Measurements from ENCODE around the gene TAGLN3. TPM values are rescaled to one million over a fixed set of nuclear protein-coding genes. Genes with fewer than 3 reads are reported as not detected.

TAGLN3 gene
- 0.80 and 0.91 TPM in 2 replicates for total RNA-seq (2016; rRNA removed; fragmentation: Illumina TruSeq; extraction: Trizol)
- 0.40 and 0.71 TPM in 2 replicates for total RNA-seq (2016; cell fraction: cytosol; rRNA removed; fragmentation: Illumina TruSeq; extraction: Trizol; ENCODE audit: low read depth)
- 0.43 and 0.77 TPM in 2 replicates for total RNA-seq (2016; cell fraction: insoluble cytoplasmic fraction; rRNA removed; fragmentation: Illumina TruSeq; extraction: Trizol)
- total RNA-seq (2016; cell fraction: membrane; rRNA removed; fragmentation: Illumina TruSeq; extraction: Trizol): 0.34 and 0.86 TPM in 2 replicates
- not detected in 2 replicates for total RNA-seq (2016; cell fraction: nucleus; rRNA removed; fragmentation: Illumina TruSeq; extraction: Trizol)
- 0.51 and 0.60 TPM in 2 replicates for polyA plus RNA-seq (2011; rRNA removed)
- polyA plus RNA-seq (2011; cell fraction: cytosol; rRNA removed): 0.35 and 0.43 TPM in 2 replicates
- 0.45 and 0.47 TPM in 2 replicates for polyA plus RNA-seq (2011; cell fraction: nucleus; rRNA removed)
- polyA plus RNA-seq (2012): not detected in 2 replicates
- 0.47 and 0.54 TPM in 2 replicates for polyA plus RNA-seq (2016; cell fraction: cytosol; fragmentation: Illumina TruSeq; extraction: Trizol; ENCODE audit: low read depth)
- 0.81 and 0.86 TPM in 2 replicates for polyA plus RNA-seq (2016; cell fraction: insoluble cytoplasmic fraction; fragmentation: Illumina TruSeq; extraction: Trizol; ENCODE audit: low read depth)
- 0.52 and 0.73 TPM in 2 replicates for polyA plus RNA-seq (2016; cell fraction: membrane; fragmentation: Illumina TruSeq; extraction: Trizol; ENCODE audit: low read depth)
- 0.87 TPM in 1 of 2 replicates, not detected in the other for polyA plus RNA-seq (2016; cell fraction: nucleus; fragmentation: Illumina TruSeq; extraction: Trizol; ENCODE audit: insufficient read depth, low read depth)
- polyA minus RNA-seq (2011; rRNA and poly(A)+ RNA removed; ENCODE audit: low replicate concordance): 0.44 TPM in 1 of 2 replicates, not detected in the other
- not detected in 2 replicates for polyA minus RNA-seq (2011; cell fraction: cytosol; rRNA and poly(A)+ RNA removed)
- not detected in 2 replicates for polyA minus RNA-seq (2011; cell fraction: nucleus; rRNA and poly(A)+ RNA removed)
- Bru-seq, nascent RNA: percentile 22 among the genes with signal in this experiment
- BruChase-seq, experiment 1, labeled RNA remaining after a 6-hour chase: percentile 18 among the genes with signal in this experiment
- BruChase-seq, experiment 2, labeled RNA remaining after a 2-hour chase: percentile 29 among the genes with signal in this experiment
- long read RNA-seq, experiment 1, partial matches to known transcripts: 0 of 1 reads
- long read RNA-seq, experiment 1, other reads (novel, unspliced or antisense): 0 of 1 reads
- long read RNA-seq, experiment 2, partial matches to known transcripts: 2 of 2 reads
- long read RNA-seq, experiment 2, other reads (novel, unspliced or antisense): 0 of 2 reads

DNA sequence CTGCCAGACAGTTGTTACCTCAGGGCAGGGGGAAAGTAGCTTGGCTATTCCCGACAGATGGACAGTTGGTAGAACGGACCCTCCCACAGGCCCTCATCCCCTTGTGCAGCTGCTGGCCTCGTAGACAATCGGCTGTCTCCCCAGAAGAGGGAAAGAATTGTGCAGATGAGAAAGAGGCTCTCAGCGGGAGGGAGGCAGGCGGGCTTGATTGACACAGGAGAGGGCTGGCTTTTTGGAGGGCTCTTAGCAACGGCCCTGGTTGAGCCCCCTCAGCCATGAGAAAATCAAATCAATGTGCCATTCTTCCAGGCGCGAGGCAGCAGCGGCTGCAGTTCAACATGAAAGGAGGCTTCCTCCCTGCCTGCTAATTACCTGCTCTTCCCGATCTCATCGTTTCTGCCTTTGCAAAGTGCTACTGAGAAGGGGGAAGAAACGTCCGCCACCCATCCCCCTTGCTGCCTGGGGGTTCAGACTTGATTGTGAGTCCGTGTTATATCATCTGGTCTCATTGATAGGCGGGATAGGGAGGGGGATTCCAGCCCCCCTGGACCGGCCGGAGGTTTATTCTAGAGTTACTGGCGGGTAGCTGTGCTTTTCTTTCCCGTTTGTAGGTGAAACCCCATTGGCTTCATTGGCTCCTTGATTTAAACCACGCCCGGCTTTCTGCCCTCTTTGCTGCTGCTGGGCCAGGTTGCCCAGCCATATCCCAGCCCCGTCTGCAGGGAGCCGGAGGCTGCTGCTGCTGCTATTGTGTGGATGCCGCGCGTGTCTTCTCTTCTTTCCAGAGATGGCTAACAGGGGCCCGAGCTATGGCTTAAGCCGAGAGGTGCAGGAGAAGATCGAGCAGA, at the start of gene TAGLN3:
Gene TAGLN3 (plus strand): TSS at position 287 of the 848 bp plus-strand sequence. CDS start 501 bp downstream, at position 788.
- Histone ChIP-seq H3K9me3 (ENCODE audit: low read length) (no peaks in the 10 kb centered on the region), H3K36me3 (replicated peaks in 1 of 2; ENCODE audit: control insufficient read depth in 1 of 2, insufficient read depth in 2 of 2, low read length in 2 of 2) (no peaks in the 10 kb centered on the region; a peak in 1 of 5 replicates), H2AFZ (ENCODE audit: low read length) (peak within 1 kb of the TSS; percentile 56), H3K4me2 (ENCODE audit: low read depth, low read length) (peak within 1 kb of the TSS; percentile 89), H4K20me1 (ENCODE audit: insufficient read depth, low read length) (no peaks in the 10 kb centered on the region), H3K27ac (ENCODE audit: extremely low read length, insufficient read depth, low read length) (no peak within 1 kb of the TSS), H3K27me3 (ENCODE audit: control insufficient read depth in 1 of 2, insufficient read depth in 2 of 2, low read length in 2 of 2) (peaks cover 5 to 23% of the 10 kb centered on the region in 2 experiments), H3K4me3 (replicated peaks in 1 of 3; ENCODE audit: insufficient read depth in 1 of 3, low read depth in 2 of 3, low read length in 3 of 3) (peak within 1 kb of the TSS; percentile 37 to 68 (median 51)), H3K9ac (ENCODE audit: insufficient read depth, low read depth, low read length) (no peak within 1 kb of the TSS), H3K79me2 (ENCODE audit: insufficient read depth, low read length) (no peaks in the 10 kb centered on the region), H3K4me1 (ENCODE audit: insufficient read depth, low read length) (peaks cover 19% of the 10 kb centered on the region)
- BruUV-seq (replicated peaks): no TSS peak
- ChIA-PET CTCF (ENCODE audit: low intra/inter-chr PET ratio, low total read pairs) (no interaction called here), POLR2A (interaction anchor here (1.3 to 2.0 kb wide), 2 partner anchors 15 to 20 kb away, joined by 5 to 11 read pairs; partner anchors contain the start of gene ABHD10)
- 4% methylated on average over 8 of the region's 30 CpGs for WGBS (ENCODE audit: low lambda C conversion rate)
- DNase-seq (ENCODE audit: low spot score) (no peak), ATAC-seq (peak; percentile 84), FAIRE-seq (no peak)
- intact Hi-C loops (cut with micrococcal nuclease; ENCODE audit: unreplicated experiment) (no loop called here), in situ Hi-C loops (cut with HindIII; ENCODE audit: extremely low pct_ligation_motif_present, low pct_unique_long_range_greater_than_20kb) (no loop called here)
- TF ChIP-seq ZNF720 (CRISPR knock-in tag; IDR thresholded peaks at IDR 0.05) (no peak), MYNN (CRISPR knock-in tag; IDR thresholded peaks at IDR 0.05; ENCODE audit: low read depth) (no peak), ZNF563 (CRISPR knock-in tag; IDR thresholded peaks at IDR 0.05) (no peak), ZNF30 (CRISPR knock-in tag; IDR thresholded peaks at IDR 0.05) (no peak), MED13 (CRISPR knock-in tag; IDR thresholded peaks at IDR 0.05) (no peak), ZNF598 (CRISPR knock-in tag; IDR thresholded peaks at IDR 0.05; ENCODE audit: borderline replicate concordance) (peak; percentile 32; the same call in 1 of the 2 replicates), ZC3H4 (CRISPR knock-in tag; IDR thresholded peaks at IDR 0.05; ENCODE audit: borderline replicate concordance) (no peak)
- TF ChIP-seq, protein P1, sequence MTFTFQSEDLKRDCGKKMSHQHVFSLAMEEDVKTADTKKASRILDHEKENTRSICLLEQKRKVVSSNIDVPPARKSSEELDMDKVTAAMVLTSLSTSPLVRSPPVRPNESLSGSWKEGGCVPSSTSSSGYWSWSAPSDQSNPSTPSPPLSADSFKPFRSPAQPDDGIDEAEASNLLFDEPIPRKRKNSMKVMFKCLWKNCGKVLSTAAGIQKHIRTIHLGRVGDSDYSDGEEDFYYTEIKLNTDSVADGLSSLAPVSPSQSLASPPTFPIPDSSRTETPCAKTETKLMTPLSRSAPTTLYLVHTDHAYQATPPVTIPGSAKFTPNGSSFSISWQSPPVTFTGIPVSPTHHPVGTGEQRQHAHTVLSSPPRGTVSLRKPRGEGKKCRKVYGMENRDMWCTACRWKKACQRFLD (CRISPR knock-in tag; IDR thresholded peaks at IDR 0.05; ENCODE audit: borderline replicate concordance): no peak
- TF ChIP-seq, protein P2, sequence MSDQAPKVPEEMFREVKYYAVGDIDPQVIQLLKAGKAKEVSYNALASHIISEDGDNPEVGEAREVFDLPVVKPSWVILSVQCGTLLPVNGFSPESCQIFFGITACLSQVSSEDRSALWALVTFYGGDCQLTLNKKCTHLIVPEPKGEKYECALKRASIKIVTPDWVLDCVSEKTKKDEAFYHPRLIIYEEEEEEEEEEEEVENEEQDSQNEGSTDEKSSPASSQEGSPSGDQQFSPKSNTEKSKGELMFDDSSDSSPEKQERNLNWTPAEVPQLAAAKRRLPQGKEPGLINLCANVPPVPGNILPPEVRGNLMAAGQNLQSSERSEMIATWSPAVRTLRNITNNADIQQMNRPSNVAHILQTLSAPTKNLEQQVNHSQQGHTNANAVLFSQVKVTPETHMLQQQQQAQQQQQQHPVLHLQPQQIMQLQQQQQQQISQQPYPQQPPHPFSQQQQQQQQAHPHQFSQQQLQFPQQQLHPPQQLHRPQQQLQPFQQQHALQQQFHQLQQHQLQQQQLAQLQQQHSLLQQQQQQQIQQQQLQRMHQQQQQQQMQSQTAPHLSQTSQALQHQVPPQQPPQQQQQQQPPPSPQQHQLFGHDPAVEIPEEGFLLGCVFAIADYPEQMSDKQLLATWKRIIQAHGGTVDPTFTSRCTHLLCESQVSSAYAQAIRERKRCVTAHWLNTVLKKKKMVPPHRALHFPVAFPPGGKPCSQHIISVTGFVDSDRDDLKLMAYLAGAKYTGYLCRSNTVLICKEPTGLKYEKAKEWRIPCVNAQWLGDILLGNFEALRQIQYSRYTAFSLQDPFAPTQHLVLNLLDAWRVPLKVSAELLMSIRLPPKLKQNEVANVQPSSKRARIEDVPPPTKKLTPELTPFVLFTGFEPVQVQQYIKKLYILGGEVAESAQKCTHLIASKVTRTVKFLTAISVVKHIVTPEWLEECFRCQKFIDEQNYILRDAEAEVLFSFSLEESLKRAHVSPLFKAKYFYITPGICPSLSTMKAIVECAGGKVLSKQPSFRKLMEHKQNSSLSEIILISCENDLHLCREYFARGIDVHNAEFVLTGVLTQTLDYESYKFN (CRISPR knock-in tag; conservative IDR thresholded peaks at IDR 0.05): no peak
- TF ChIP-seq, protein P3, sequence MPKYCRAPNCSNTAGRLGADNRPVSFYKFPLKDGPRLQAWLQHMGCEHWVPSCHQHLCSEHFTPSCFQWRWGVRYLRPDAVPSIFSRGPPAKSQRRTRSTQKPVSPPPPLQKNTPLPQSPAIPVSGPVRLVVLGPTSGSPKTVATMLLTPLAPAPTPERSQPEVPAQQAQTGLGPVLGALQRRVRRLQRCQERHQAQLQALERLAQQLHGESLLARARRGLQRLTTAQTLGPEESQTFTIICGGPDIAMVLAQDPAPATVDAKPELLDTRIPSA (CRISPR knock-in tag; IDR thresholded peaks at IDR 0.05; ENCODE audit: borderline replicate concordance): no peak
